ENCODE measurements around the gene PCSK5.

- TF ChIP-seq EP300 (IDR thresholded peaks at IDR 0.05; ENCODE audit: borderline replicate concordance in 1 of 2, low read depth in 2 of 2, low read length in 2 of 2) (no peak), NRF1 (IDR thresholded peaks at IDR 0.05; ENCODE audit: low read depth, low read length) (no peak), TCF12 (IDR thresholded peaks at IDR 0.05; ENCODE audit: low read depth, low read length) (no peak)
These were observed 398.6 kb downstream of the PCSK5 start for GRCh38 chr9:76289042-76289441.
